Endothelial cell of umbilical vein (primary cell): ENCODE data around the gene WDR7.

ENCODE experiments used
- CTCF ChIP-seq, 2 donors: IDR thresholded peaks; 1 replicate in 1 of 2; 2 replicates in 1 of 2; pipeline ENCODE4 v1.5.1; 2011; ENCODE audit warnings: low read length in 2 of 2, mild to moderate bottlenecking in 2 of 2, moderate library complexity in 2 of 2, control low read depth in 1 of 2, inconsistent platforms in 1 of 2, low read depth in 1 of 2; ENCODE audit not compliant: insufficient read depth in 1 of 2; ENCODE audit errors: extremely low read depth in 1 of 2
- JUN ChIP-seq: IDR thresholded peaks from 2 replicates; pipeline ENCODE4 v1.6.1; 2011; ENCODE audit warnings: borderline replicate concordance, low read depth; ENCODE audit not compliant: insufficient read length, insufficient read depth
- MYC ChIP-seq: IDR thresholded peaks from one replicate; pipeline ENCODE4 v1.6.1; 2011; ENCODE audit warnings: mild to moderate bottlenecking, low read depth, low read length
- POLR2A ChIP-seq: IDR thresholded peaks from 2 replicates; pipeline ENCODE4 v1.6.1; 2012; ENCODE audit warnings: low read depth, mild to moderate bottlenecking, control low read depth, low read length

- TF ChIP-seq CTCF (IDR thresholded peaks at IDR 0.05; ENCODE audit: extremely low read depth in 1 of 2, insufficient read depth in 1 of 2, low read depth in 1 of 2, low read length in 2 of 2) (no peak), MYC (no peak), JUN (no peak), POLR2A (no peak)
Measured at GRCh38 chr18:56984731-56985130, 333.6 kb downstream of the WDR7 start.
